HFF-Myc (cell line): ENCODE data around the gene CEP126.
A peak's percentile ranks its signal among the peaks of the same experiment; 100 is the strongest.

ENCODE experiments used
- DNase-seq: peaks from one replicate; pipeline ENCODE4 v3.0.0-alpha.2; 2011; ENCODE audit warnings: low read depth; ENCODE audit errors: extremely low read depth
- H3K4me3 ChIP-seq: replicated peaks from 2 replicates; pipeline ENCODE4 v1.5.1; 2011; ENCODE audit warnings: low read depth, mild to moderate bottlenecking, control low read depth, low read length
- CTCF ChIP-seq: IDR thresholded peaks from 2 replicates; pipeline ENCODE4 v1.5.1; 2012; ENCODE audit warnings: mild to moderate bottlenecking, low read depth, low read length, control low read depth; ENCODE audit errors: missing control alignments

CEP126 gene

GRCh38 chr11:101914738-101915426 is at the start of gene CEP126:
TSS of gene CEP126 (plus strand) at chr11:101915010. CDS start at chr11:101915285, 275 bp downstream.
- peak; percentile 62 for DNase-seq

GRCh38 chr11:101866619-101867491 is 48.0 kb upstream of the CEP126 start:
- no peak overlapping the region for H3K4me3 ChIP-seq
- TF ChIP-seq CTCF, result no peak
- no peak for DNase-seq

More at GRCh38 chr11:101914738-101915426, at the start of gene CEP126:
- peak within 1 kb of the TSS; percentile 53 for H3K4me3 ChIP-seq
- TF ChIP-seq CTCF, result peak; percentile 32

- no peak for DNase-seq
- H3K4me3 ChIP-seq, result no peak overlapping the region
- no peak for TF ChIP-seq CTCF
These were observed 46.9 kb upstream of the CEP126 start for GRCh38 chr11:101867951-101868350.

- peak; percentile 26 for DNase-seq
- H3K4me3 ChIP-seq, result no peak overlapping the region
- TF ChIP-seq CTCF, result no peak
These were observed 44.3 kb upstream of the CEP126 start for GRCh38 chr11:101870510-101870909.

- no peak for TF ChIP-seq CTCF
- H3K4me3 ChIP-seq, result no peak overlapping the region
- DNase-seq, result no peak
These were observed 42.5 kb upstream of the CEP126 start for GRCh38 chr11:101872171-101872882.

GRCh38 chr11:101880222-101880621 is 34.6 kb upstream of the CEP126 start:
- peak; percentile 38 for TF ChIP-seq CTCF
- peak; percentile 29 for DNase-seq

More at GRCh38 chr11:101880222-101880621, 34.6 kb upstream of the CEP126 start:
- no peak overlapping the region for H3K4me3 ChIP-seq
